Sigmoid colon (tissue), 3 donors: ENCODE data around the gene TBXAS1.

Source experiments
- POLR2A ChIP-seq, 2 donors: fragments of 450-650 bp; IDR thresholded peaks; one replicate each; pipeline ENCODE4 v1.6.1; 2016; ENCODE audit warnings: antibody characterized with exemption in 2 of 2, mild to moderate bottlenecking in 2 of 2, moderate library complexity in 2 of 2
- TF ChIP-seq, protein P1 (sequence below), 4 experiments: fragments of 450-650 bp in 3 of 4; fragments of 200-600 bp in 1 of 4; IDR thresholded peaks; one replicate each; pipeline ENCODE4 v1.5.1; 2016 to 2019; ENCODE audit warnings: antibody characterized with exemption in 4 of 4, mild to moderate bottlenecking in 3 of 4, moderate library complexity in 2 of 4

DNA sequence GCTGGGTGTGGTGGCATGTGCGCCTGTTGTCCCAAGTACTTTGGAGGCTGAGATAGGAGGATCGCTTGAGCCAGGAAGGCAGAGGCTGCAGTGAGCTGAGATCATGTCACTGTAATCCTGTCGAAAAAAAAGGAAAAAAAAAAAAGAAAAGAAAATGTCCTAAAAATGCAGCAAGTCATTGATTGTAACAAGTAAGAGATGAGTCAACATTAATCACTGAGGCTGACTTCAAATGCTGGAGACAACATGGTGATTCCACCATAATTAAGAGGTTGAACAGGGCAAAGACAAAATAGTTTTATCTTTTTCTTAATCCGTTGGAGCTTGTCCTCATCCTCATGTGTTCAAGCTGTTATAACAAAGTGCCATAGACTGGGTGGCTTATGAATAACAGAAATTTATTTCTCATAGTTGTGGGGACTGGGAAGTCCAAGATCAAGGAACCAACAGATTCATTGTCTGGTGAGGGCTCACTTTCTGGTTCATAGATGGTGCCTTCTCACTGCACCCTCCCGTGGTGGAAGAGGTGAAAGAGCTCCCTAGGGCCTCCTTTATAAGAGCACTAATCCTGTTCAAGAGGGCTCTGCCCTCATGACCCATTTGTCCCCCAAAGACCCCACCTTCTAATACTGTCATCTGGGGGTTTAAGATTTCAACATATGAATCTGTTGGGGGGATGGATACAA lies 60.3 kb downstream of the TBXAS1 start:
- TF ChIP-seq, protein P1, sequence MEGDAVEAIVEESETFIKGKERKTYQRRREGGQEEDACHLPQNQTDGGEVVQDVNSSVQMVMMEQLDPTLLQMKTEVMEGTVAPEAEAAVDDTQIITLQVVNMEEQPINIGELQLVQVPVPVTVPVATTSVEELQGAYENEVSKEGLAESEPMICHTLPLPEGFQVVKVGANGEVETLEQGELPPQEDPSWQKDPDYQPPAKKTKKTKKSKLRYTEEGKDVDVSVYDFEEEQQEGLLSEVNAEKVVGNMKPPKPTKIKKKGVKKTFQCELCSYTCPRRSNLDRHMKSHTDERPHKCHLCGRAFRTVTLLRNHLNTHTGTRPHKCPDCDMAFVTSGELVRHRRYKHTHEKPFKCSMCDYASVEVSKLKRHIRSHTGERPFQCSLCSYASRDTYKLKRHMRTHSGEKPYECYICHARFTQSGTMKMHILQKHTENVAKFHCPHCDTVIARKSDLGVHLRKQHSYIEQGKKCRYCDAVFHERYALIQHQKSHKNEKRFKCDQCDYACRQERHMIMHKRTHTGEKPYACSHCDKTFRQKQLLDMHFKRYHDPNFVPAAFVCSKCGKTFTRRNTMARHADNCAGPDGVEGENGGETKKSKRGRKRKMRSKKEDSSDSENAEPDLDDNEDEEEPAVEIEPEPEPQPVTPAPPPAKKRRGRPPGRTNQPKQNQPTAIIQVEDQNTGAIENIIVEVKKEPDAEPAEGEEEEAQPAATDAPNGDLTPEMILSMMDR (IDR thresholded peaks at IDR 0.05) = no peak
- no peak for TF ChIP-seq POLR2A (IDR thresholded peaks at IDR 0.05)
